K562 (cell line): Measurements from ENCODE around the gene TERC. TPM values are rescaled to one million over a fixed set of nuclear protein-coding genes. Genes with fewer than 3 reads are reported as not detected.

Experiments
- ATAC-seq: fragments of 200-7000 bp; cut with Tn5 transposase; 3 replicates; pipeline ENCODE4 v1.9.1; 2020; ENCODE audit warnings: moderate library complexity
- BruUV-seq: library from RNA; stranded (reverse); fragments of 400-500 nt; replicated peaks from 2 replicates; lab custom pipeline; 2021; lab: Mats Ljungman, UMichigan
- CTCF ChIA-PET: fragments of 300-600 bp; formaldehyde crosslinking; extraction: SDS; loops from one replicate; lab custom pipeline; 2021; ENCODE audit warnings: low intra/inter-chr PET ratio; lab: Yijun Ruan, JAX
- POLR2A ChIA-PET: fragments of 300-600, 350-650 bp; sonication (Branson Sonifier 250); formaldehyde crosslinking; extraction: SDS; loops from one replicate; lab custom pipeline; 2021; ENCODE audit warnings: antibody characterized with exemption, inconsistent platforms; lab: Yijun Ruan, JAX
- DNase-seq, 4 experiments: peaks; one replicate each; pipeline versions ENCODE4 v3.0.0 to v3.0.0-alpha.2; 2011 to 2018; ENCODE audit warnings: low spot score in 3 of 4, mixed read lengths in 3 of 4; ENCODE audit errors: extremely low read depth in 1 of 4
- FAIRE-seq: peaks from 2 replicates; lab custom pipeline; 2011; peaks lifted over from hg19 to GRCh38; lab: Jason Lieb, UNC
- H2AFZ ChIP-seq: 2 replicates; pipeline ENCODE4 v1.6.0; 2011; ENCODE audit warnings: low read depth, low read length, control low read depth, inconsistent platforms
- H3K27ac ChIP-seq: fragments of 200-600 bp; 3 replicates; pipeline ENCODE4 v1.8.0; 2011; ENCODE audit warnings: low read depth, mild to moderate bottlenecking, control low read depth, inconsistent platforms, low read length, moderate library complexity, mixed read lengths; ENCODE audit errors: extremely low read depth
- H3K27me3 ChIP-seq, 2 experiments: fragments of 300-600 bp in 1 of 2; 2 replicates in 1 of 2; 3 replicates in 1 of 2; pipeline versions ENCODE4 v1.6.0 to v1.8.0; 2011; ENCODE audit warnings: inconsistent platforms in 2 of 2, low read length in 2 of 2, mild to moderate bottlenecking in 1 of 2, mixed read lengths in 1 of 2, moderate library complexity in 1 of 2; ENCODE audit not compliant: control insufficient read depth in 2 of 2, insufficient read depth in 2 of 2
- H3K36me3 ChIP-seq: fragments of 300-600 bp; 3 replicates; pipeline ENCODE4 v1.8.0; 2011; ENCODE audit warnings: mild to moderate bottlenecking, low read length, inconsistent platforms; ENCODE audit not compliant: control insufficient read depth, insufficient read depth
- H3K4me1 ChIP-seq, 2 experiments: fragments of 200-600 bp in 1 of 2; replicated peaks in 1 of 2; 2 replicates in 1 of 2; 3 replicates in 1 of 2; pipeline versions ENCODE4 v1.5.1 to v1.8.0; 2011; ENCODE audit warnings: inconsistent platforms in 2 of 2, low read length in 2 of 2, mild to moderate bottlenecking in 1 of 2, mixed read lengths in 1 of 2, moderate library complexity in 1 of 2; ENCODE audit not compliant: control insufficient read depth in 2 of 2, insufficient read depth in 2 of 2
- H3K4me2 ChIP-seq: 2 replicates; pipeline ENCODE4 v1.6.1; 2011; ENCODE audit warnings: low read length, control low read depth, inconsistent platforms, mixed read lengths; ENCODE audit not compliant: insufficient read depth
- H3K4me3 ChIP-seq: fragments of 200-600 bp; sonication (generic), shearing (Covaris generic); 2 replicates; pipeline ENCODE4 v1.5.1; 2016; ENCODE audit warnings: control low read depth, inconsistent platforms
- H3K79me2 ChIP-seq: fragments of 200-600 bp; 3 replicates; pipeline ENCODE4 v1.8.0; 2011; ENCODE audit warnings: low read length, inconsistent platforms; ENCODE audit not compliant: control insufficient read depth, insufficient read depth
- H3K9ac ChIP-seq, 2 experiments: 2 replicates each; pipeline versions ENCODE4 v1.6.0 to v1.6.1; 2011; ENCODE audit warnings: low read depth in 2 of 2, low read length in 2 of 2, control low read depth in 1 of 2, inconsistent platforms in 1 of 2, mild to moderate bottlenecking in 1 of 2, mixed read lengths in 1 of 2; ENCODE audit not compliant: insufficient read depth in 1 of 2
- H3K9me1 ChIP-seq: one replicate; pipeline ENCODE4 v1.6.0; 2011; ENCODE audit warnings: inconsistent platforms, mild to moderate bottlenecking, low read length, moderate library complexity; ENCODE audit not compliant: control insufficient read depth, insufficient read depth
- H3K9me3 ChIP-seq: replicated peaks from 2 replicates; pipeline ENCODE4 v1.5.1; 2011; ENCODE audit warnings: low read depth, low read length, inconsistent platforms; ENCODE audit not compliant: control insufficient read depth, insufficient read depth
- H4K20me1 ChIP-seq: replicated peaks from 2 replicates; pipeline ENCODE4 v1.6.1; 2011; ENCODE audit warnings: low read length, inconsistent platforms, mixed read lengths; ENCODE audit not compliant: control insufficient read depth, insufficient read depth
- BRD9 ChIP-seq: fragments of 450-650 bp; IDR thresholded peaks from 2 replicates; pipeline ENCODE4 v1.6.1; 2018; ENCODE audit warnings: low read depth; ENCODE audit not compliant: partially characterized antibody
- ELF4 ChIP-seq: fragments of 450-650 bp; formaldehyde crosslinking; IDR thresholded peaks from 2 replicates; pipeline ENCODE4 v1.4.0; 2022; ENCODE audit warnings: missing genetic modification characterization
- GABPB1 ChIP-seq: sonication (generic); formaldehyde crosslinking; IDR thresholded peaks from 2 replicates; pipeline ENCODE4 v1.8.0; 2022; ENCODE audit warnings: mild to moderate bottlenecking, missing genetic modification reagents
- GTF2E2 ChIP-seq: fragments of 200-800 bp; sonication (Bioruptor generic); IDR thresholded peaks from 2 replicates; pipeline ENCODE4 v1.6.1; 2016; ENCODE audit warnings: missing genetic modification characterization, missing compliant biosample characterization
- HMG20A ChIP-seq: fragments of 450-650 bp; formaldehyde crosslinking; conservative IDR thresholded peaks from 2 replicates; pipeline ENCODE4 v1.4.0; 2020; ENCODE audit warnings: mild to moderate bottlenecking, mixed read lengths
- HNRNPH1 ChIP-seq: fragments of 200-400 bp; formaldehyde crosslinking; optimal IDR thresholded peaks from 2 replicates; pipeline ENCODE3; 2017; ENCODE audit warnings: low read depth, mild to moderate bottlenecking, low read length, moderate library complexity
- HNRNPUL1 ChIP-seq: fragments of 200-400 bp; formaldehyde crosslinking; IDR thresholded peaks from 2 replicates; pipeline ENCODE4 v1.6.1; 2017; ENCODE audit warnings: low read length
- MYC ChIP-seq, 2 experiments: fragments of 250-450 bp in 1 of 2; sonication (Bioruptor Pico) in 1 of 2; IDR thresholded peaks; 2 replicates each; pipeline versions ENCODE4 v1.5.1 to v1.6.1; 2012 to 2021; ENCODE audit warnings: low read depth in 2 of 2, borderline replicate concordance in 1 of 2, improper control_type of control experiment in 1 of 2, low read length in 1 of 2, mild to moderate bottlenecking in 1 of 2, moderate library complexity in 1 of 2
- NFE2 ChIP-seq: IDR thresholded peaks from 2 replicates; pipeline ENCODE4 v1.6.1; 2014; ENCODE audit warnings: antibody characterized with exemption, low read depth
- NRF1 ChIP-seq, 2 experiments: fragments of 450-650 bp; IDR thresholded peaks in 1 of 2; conservative IDR thresholded peaks in 1 of 2; 2 replicates each; pipeline ENCODE4 v1.6.1; 2014; ENCODE audit warnings: mild to moderate bottlenecking in 2 of 2
- SMAD3 ChIP-seq: fragments of 450-650 bp; formaldehyde crosslinking; conservative IDR thresholded peaks from 2 replicates; pipeline ENCODE4 v1.4.0; 2020; ENCODE audit warnings: mild to moderate bottlenecking
- ZNF717 ChIP-seq: fragments of 250-450 bp; sonication (Bioruptor Pico); IDR thresholded peaks from 2 replicates; pipeline ENCODE4 v1.5.0; 2021
- WGBS: fragments of 100-300 bp; shearing (Covaris generic); methylation state at CpG from one replicate; pipeline ENCODE4 v1.1.6; 2016; ENCODE audit warnings: low coverage, mixed read lengths; ENCODE audit not compliant: insufficient coverage; ENCODE audit errors: missing lambda C conversion rate; 5-methylcytosine and 5-hydroxymethylcytosine counted together
- in situ Hi-C: fragments of 300-500 bp; cut with MboI; formaldehyde crosslinking; loops from 4 replicates; pipeline ENCODE4 v1.15.0; 2018; ENCODE audit warnings: inconsistent platforms, mixed read lengths
- intact Hi-C: fragments of 100-400 bp; cut with micrococcal nuclease; formaldehyde crosslinking; loops from 2 replicates; pipeline ENCODE4 v1.14.2; 2022
- polyA plus RNA-seq, 8 experiments: library from polyadenylated mRNA; depleted of rRNA in 4 of 8; stranded (reverse) in 5 of 8; unstranded in 3 of 8; fragments of >200 nt; fragmentation: Nextera tagmentation in 2 of 8; fragmentation: Illumina TruSeq in 1 of 8; extraction: Ambion mirVana in 2 of 8; extraction: Trizol in 1 of 8; gene quantifications; 2 replicates each; pipeline versions ENCODE4 v1.2.1 to v1.2.3, GENCODE V29; 2011 to 2014; ENCODE audit warnings: inconsistent platforms in 1 of 8, missing spikeins in 1 of 8
- total RNA-seq, 7 experiments: library from RNA; depleted of rRNA in 6 of 7; stranded (reverse); fragments of >200 nt in 6 of 7; fragmentation: Illumina TruSeq in 2 of 7; extraction: Trizol in 2 of 7; gene quantifications; 2 replicates each; pipeline versions ENCODE4 v1.2.1 to v1.2.3, GENCODE V29; 2011 to 2021; ENCODE audit warnings: low replicate concordance in 1 of 7
- TF ChIP-seq, protein P1 (sequence below): fragments of 450-650 bp; IDR thresholded peaks from 2 replicates; pipeline ENCODE4 v1.6.1; 2016; ENCODE audit warnings: borderline replicate concordance
- TF ChIP-seq, protein P2 (sequence below): fragments of 450-650 bp; formaldehyde crosslinking; IDR thresholded peaks from 2 replicates; pipeline ENCODE4 v1.4.0; 2022; ENCODE audit warnings: missing genetic modification characterization

The TERC gene
- total and polyA plus RNA-seq, 9 of the 15 experiments (the other 6 are each of a cell fraction or from before 2014, with no cell fraction given) = 0.77 to 234 (median 27.9) TPM; not detected in 3

DNA sequence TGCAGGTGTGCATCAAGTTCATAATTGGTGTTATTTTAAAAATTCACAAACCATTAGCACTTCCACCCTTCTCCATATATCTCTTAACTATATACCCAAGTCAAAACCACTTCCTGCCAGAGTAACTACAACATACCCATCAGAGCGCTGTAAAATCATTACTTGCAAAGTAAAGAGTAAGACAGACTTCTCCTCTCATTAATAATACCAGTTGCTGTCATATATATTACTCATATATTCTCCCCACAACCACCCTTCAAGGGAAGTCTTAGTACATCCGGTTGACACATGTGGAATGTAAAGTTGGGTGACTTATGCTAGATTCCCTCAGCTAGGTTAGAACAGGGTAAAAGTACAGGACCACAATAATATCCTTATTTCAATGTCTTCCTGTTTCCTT is 5.6 kb downstream of the TERC start:
- TF ChIP-seq MYC (IDR thresholded peaks at IDR 0.05; ENCODE audit: low read depth, low read length) (no peak), MYC (CRISPR knock-in tag; IDR thresholded peaks at IDR 0.05; ENCODE audit: borderline replicate concordance, low read depth) (no peak), HMG20A (CRISPR knock-in tag) (no peak), ELF4 (CRISPR knock-in tag) (no peak), BRD9 (no peak), NRF1 (conservative IDR thresholded peaks at IDR 0.05 in 1 of 2, IDR thresholded peaks at IDR 0.05 in 1 of 2) (no peak), GTF2E2 (tag) (no peak), NFE2 (no peak), HNRNPUL1 (no peak), HNRNPH1 (no peak), ZNF717 (CRISPR knock-in tag) (no peak), SMAD3 (CRISPR knock-in tag) (no peak), GABPB1 (CRISPR knock-in tag) (no peak)
- TF ChIP-seq, protein P1, sequence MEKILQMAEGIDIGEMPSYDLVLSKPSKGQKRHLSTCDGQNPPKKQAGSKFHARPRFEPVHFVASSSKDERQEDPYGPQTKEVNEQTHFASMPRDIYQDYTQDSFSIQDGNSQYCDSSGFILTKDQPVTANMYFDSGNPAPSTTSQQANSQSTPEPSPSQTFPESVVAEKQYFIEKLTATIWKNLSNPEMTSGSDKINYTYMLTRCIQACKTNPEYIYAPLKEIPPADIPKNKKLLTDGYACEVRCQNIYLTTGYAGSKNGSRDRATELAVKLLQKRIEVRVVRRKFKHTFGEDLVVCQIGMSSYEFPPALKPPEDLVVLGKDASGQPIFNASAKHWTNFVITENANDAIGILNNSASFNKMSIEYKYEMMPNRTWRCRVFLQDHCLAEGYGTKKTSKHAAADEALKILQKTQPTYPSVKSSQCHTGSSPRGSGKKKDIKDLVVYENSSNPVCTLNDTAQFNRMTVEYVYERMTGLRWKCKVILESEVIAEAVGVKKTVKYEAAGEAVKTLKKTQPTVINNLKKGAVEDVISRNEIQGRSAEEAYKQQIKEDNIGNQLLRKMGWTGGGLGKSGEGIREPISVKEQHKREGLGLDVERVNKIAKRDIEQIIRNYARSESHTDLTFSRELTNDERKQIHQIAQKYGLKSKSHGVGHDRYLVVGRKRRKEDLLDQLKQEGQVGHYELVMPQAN = no peak
- TF ChIP-seq, protein P2, sequence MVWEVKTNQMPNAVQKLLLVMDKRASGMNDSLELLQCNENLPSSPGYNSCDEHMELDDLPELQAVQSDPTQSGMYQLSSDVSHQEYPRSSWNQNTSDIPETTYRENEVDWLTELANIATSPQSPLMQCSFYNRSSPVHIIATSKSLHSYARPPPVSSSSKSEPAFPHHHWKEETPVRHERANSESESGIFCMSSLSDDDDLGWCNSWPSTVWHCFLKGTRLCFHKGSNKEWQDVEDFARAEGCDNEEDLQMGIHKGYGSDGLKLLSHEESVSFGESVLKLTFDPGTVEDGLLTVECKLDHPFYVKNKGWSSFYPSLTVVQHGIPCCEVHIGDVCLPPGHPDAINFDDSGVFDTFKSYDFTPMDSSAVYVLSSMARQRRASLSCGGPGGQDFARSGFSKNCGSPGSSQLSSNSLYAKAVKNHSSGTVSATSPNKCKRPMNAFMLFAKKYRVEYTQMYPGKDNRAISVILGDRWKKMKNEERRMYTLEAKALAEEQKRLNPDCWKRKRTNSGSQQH (CRISPR knock-in tag) = no peak
- peaks cover 1% of the 10 kb centered on the region; the same call in 1 of the 3 replicates for H3K79me2 ChIP-seq
- no peak for DNase-seq
- peaks cover 1 to 39% of the 10 kb centered on the region in 2 experiments for H3K4me1 ChIP-seq
- no peak for FAIRE-seq
- H3K36me3 ChIP-seq = no peaks in the 10 kb centered on the region
- no peak overlapping the region for H3K9ac ChIP-seq
- no peak overlapping the region; the same call in 2 of the 3 replicates for H3K27ac ChIP-seq
- no peaks in the 10 kb centered on the region for H4K20me1 ChIP-seq
- no peaks in the 10 kb centered on the region for H3K27me3 ChIP-seq
- ChIA-PET POLR2A (no interaction called here), CTCF (no interaction called here)
- intact Hi-C loops = no loop called here
- no peak overlapping the region for H3K4me2 ChIP-seq
- no peak overlapping the region for H3K4me3 ChIP-seq
- H3K9me1 ChIP-seq = no peaks in the 10 kb centered on the region
- peak overlapping the region; percentile 93; the same call in 1 of the 2 replicates for H2AFZ ChIP-seq
- no peak for ATAC-seq
- BruUV-seq = no TSS peak
- 47% methylated on average over 2 of the region's 2 CpGs for WGBS
- in situ Hi-C loops = no loop called here
- H3K9me3 ChIP-seq = peaks cover 17% of the 10 kb centered on the region
